HG03575 (cell line): ENCODE results near the gene FAM204A.

Experiments used
- ATAC-seq: cut with Tn5 transposase; IDR thresholded peaks from one replicate; pipeline ENCODE4 v1.9.1; 2021; ENCODE audit not compliant: unreplicated experiment, insufficient number of reproducible peaks, low FRiP score; ENCODE audit errors: extremely low read depth

The FAM204A gene

DNA sequence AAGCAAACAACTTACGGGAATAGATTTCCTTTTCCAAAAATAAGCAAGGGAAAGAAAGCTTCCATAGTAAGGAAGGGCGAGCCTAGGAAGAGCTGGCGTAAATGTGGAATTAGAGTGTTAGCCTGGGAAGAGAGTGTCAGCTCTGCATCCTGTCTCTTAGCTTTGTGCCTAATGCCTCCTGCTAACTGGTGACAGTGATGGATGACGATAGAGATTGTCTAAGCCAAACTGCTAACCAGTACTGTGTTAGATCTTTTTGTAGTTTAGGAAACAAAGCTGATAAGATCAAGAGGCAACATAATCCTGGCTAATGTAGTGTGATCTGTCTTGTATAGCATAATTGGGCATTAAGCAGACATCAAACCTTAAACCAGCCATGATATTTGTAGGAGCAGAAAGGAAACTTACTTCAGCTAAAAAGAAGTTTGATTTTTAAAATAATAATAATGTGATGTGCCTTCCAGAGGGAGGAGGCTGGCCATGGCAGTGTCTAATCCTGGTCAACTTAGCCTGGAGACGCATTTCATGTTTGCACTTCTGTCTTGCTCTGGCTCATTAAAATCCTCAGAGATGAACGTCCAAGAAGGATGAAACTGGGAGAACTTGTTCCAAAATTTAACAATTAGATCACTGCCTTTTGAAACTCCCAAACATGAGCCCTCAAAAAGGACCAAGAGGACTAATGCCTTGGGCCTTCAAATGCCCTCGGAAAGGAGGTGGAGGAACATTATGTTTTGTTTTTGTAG, 85.1 kb downstream of the FAM204A start:
- no peak for ATAC-seq

GRCh38 chr10:118256209-118256608, 85.9 kb downstream of the FAM204A start:
- no peak for ATAC-seq

GRCh38 chr10:118255355-118255754, 86.8 kb downstream of the FAM204A start:
- ATAC-seq, result no peak

GRCh38 chr10:118254654-118255053, 87.5 kb downstream of the FAM204A start:
- ATAC-seq, result no peak

DNA sequence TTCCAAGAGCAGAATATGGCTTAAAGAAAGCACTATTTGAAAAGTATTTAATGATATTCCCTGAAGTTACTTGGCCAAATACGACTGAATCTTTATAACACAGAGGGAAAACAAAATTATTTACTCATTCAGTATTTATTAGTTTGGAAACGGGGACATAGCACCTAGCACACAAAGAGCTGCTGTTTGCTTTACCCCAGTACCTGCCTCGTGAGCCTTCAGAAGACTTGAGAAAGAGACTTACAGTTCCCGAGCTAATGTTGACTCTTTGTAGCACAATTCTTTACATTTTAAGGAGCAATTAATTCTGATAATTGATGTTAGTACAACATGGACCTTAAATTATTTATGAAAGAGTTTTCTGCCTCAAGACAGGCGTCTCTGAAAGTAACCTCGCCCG, 88.7 kb downstream of the FAM204A start:
- no peak for ATAC-seq

DNA sequence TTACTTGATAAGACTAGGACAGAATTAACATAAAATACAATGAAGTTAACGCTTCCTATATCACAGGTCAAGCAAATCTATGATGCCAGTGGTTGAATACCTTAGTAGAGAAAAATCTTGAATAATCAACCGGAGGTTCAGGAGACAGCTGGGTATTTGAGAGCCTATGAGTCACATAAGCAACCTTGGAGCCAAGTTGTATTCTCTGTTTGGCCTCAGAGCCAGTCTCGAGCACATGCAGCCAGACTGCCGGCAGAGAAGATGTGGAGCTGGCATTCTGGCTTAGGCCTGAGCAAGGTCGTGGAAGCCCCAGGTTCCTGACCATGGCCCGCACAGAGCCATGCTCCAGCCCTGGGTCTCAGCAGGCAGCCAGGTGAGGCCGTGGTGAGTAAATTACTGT, 90.3 kb downstream of the FAM204A start:
- ATAC-seq, result no peak

DNA sequence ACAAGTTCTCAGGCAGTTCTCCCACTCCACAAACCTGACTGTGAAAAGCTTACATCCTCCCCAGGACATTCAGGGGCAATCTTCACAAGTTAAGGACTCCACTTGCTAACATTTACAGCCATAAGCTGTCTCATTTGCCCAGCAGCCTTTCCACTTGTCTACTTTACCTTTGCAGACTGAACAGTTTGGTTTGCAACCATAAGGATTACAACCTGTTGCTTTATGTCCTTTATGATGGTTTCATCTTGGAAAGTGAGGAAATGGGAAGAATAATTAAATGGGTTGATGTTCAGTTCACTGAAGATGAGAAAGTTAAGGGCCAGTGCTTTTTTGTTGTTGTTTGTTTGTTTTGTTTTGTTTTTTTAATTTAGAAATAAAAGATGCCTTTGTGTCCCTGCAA, 92.4 kb downstream of the FAM204A start:
- ATAC-seq, result no peak
